ENCODE results near the gene TMEM139. TPM values are rescaled to one million over a fixed set of nuclear protein-coding genes. Genes with fewer than 3 reads are reported as not detected.

The TMEM139 gene
- total RNA-seq, 1 experiment from 2014 or later = 0.85 TPM

GRCh38 chr7:143300959-143301935, 16.5 kb downstream of the TMEM139 start:
- Mint-ChIP-seq H3K4me1 (no peaks in the 10 kb centered on the region), H3K4me3 (no peak overlapping the region), H3K27me3 (ENCODE audit: low read depth) (no peaks in the 10 kb centered on the region; the same call in 1 of the 2 replicates), H3K27ac (no peak overlapping the region), H3K9me3 (no peaks in the 10 kb centered on the region), H3K36me3 (ENCODE audit: insufficient read depth in 1 of 3, low read depth in 3 of 3) (peaks cover 68 to 94% (median 93%) of the 10 kb centered on the region in 3 experiments)
- Histone ChIP-seq H4K5ac (ENCODE audit: insufficient read length, low read depth, low read length) (no peak overlapping the region), H2BK20ac (ENCODE audit: low read depth, low read length, poor library complexity, severe bottlenecking) (no peak overlapping the region), H3K4ac (ENCODE audit: low read depth, low read length) (no peak overlapping the region), H3K23ac (ENCODE audit: insufficient read length, low read depth, low read length) (no peak overlapping the region), H3K9ac (ENCODE audit: extremely low read depth, insufficient read length, low read length) (no peak overlapping the region), H3K9me3 (ENCODE audit: control insufficient read depth, low read depth, low read length) (no peaks in the 10 kb centered on the region), H3K14ac (ENCODE audit: insufficient read depth, low read length) (no peak overlapping the region), H2BK15ac (ENCODE audit: low read depth, low read length) (no peak overlapping the region), H3K4me1 (ENCODE audit: insufficient read depth, low read length) (no peaks in the 10 kb centered on the region), H2BK5ac (ENCODE audit: insufficient read length, low read length) (no peak overlapping the region), H3K4me2 (ENCODE audit: insufficient read depth, insufficient read length, low read length) (no peak overlapping the region), H3K79me1 (ENCODE audit: insufficient read depth, low read depth, low read length, poor library complexity, severe bottlenecking) (no peaks in the 10 kb centered on the region), H4K91ac (ENCODE audit: insufficient read length, low read depth, low read length) (no peak overlapping the region), H4K8ac (replicated peaks; ENCODE audit: insufficient read length, low read depth, low read length) (no peak overlapping the region), H3K79me2 (ENCODE audit: insufficient read depth, low read length) (0 out of 2 replicates have a peak, but pooled peaks cover 2% of the 10 kb centered on the region), H3K18ac (ENCODE audit: insufficient read length, low read depth, low read length) (no peak overlapping the region), H2AK5ac (ENCODE audit: insufficient read length, low read length) (no peak overlapping the region), H3T11ph (ENCODE audit: low read length) (no peak overlapping the region), H2AFZ (ENCODE audit: low read length) (no peak overlapping the region), H4K20me1 (ENCODE audit: control insufficient read depth, insufficient read depth, insufficient read length) (no peaks in the 10 kb centered on the region), H3K56ac (ENCODE audit: insufficient read length, low read depth, low read length) (no peak overlapping the region), H2BK120ac (ENCODE audit: low read depth, low read length, poor library complexity, severe bottlenecking) (no peak overlapping the region), H3K27me3 (ENCODE audit: insufficient read depth, low read length) (no peaks in the 10 kb centered on the region), H3K27ac (ENCODE audit: insufficient read length, low read depth, low read length) (no peak overlapping the region), H2BK12ac (ENCODE audit: insufficient read length, low read depth, low read length) (no peak overlapping the region), H3K23me2 (ENCODE audit: insufficient read length, low read depth, low read length, poor library complexity, severe bottlenecking) (no peaks in the 10 kb centered on the region)
- TF ChIP-seq CTCF (conservative IDR thresholded peaks at IDR 0.05) = no peak
- no CpG with 5 or more reads among the region's 8 CpGs for WGBS (ENCODE audit: extremely low coverage, insufficient read length, low lambda C conversion rate)
- DNase-seq = no peak
